ENCODE results near the gene PLIN3. TPM values are rescaled to one million over a fixed set of nuclear protein-coding genes. Genes with fewer than 3 reads are reported as not detected.
"Not testable (repeated sequence)": the region's sequence is repeated elsewhere in the genome, so short reads cannot be mapped to it uniquely, and the experiment has no call there.

PLIN3 gene
- total RNA-seq, 2 experiments from 2014 or later, result 22.8 to 25.5 TPM

DNA sequence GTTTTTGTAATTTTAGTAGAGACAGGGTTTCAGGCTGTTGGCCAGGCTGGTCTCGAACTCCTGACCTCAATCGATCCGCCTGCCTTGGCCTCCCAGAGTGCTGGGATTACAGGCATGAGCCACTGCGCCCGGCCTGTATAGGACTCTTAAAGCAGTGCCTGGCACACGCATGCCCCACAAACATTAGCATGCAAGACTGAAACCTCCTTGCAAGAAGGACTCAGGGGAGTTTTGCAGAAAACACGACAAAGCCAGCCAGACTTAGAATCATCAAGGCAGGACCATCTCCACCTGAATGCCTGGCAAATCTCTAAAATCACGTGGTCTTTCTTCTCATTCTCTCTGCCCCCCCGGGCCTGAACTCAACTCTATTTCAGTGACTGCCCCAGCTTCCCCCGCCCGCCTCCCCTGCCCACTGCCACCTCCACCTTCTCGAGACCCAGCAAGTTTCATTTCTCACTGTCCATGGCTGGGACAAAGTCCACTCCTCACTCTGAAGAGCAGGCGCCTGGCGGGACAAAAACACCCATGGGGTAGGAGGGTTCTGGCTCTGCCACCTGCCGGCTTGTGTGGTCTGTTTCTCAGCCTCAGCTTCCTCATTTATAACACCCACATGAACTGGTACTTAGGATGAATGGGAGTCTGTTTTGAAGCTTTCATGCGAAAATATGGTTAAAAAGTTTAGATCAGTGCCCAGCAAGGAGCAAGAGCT, 38.3 kb downstream of the PLIN3 start:
- Mint-ChIP-seq H3K4me1 (peaks cover 18% of the 10 kb centered on the region), H3K27me3 (no peaks in the 10 kb centered on the region), H3K9me3 (no peaks in the 10 kb centered on the region), H3K4me3 (peak overlapping the region; percentile 71), H3K36me3 (peaks cover 9% of the 10 kb centered on the region), H3K27ac (peak overlapping the region; percentile 69)
- no peak for ATAC-seq (ENCODE audit: low read depth)
- POLR2A ChIA-PET, result interaction anchor here (0.7 kb wide), 1 partner anchor 1280 kb away, joined by 6 read pairs; no protein-coding TSS in a partner anchor
- DNase-seq, result no peak

DNA sequence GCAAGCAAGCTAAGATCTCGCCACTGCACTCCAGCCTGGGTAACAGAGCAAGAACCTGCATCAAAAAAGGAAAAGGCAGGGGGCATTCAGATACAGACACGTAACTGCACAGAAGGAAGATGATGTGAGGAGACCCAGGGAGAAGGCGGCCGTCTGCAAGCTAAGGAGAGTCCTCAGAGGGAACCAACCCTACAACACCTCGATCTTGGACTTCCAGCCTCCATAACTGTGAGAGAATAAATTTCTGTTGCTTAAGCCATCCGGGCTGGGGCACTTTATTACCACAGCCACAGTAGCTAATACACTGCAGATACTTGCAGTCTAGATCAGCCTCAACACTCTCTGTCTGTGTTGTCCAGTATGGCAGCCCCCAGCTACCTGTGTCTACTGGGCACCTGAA, 43.9 kb downstream of the PLIN3 start:
- no peak overlapping the region for H3K27ac Mint-ChIP-seq
- no peak overlapping the region for H3K4me3 Mint-ChIP-seq
- POLR2A ChIA-PET, result no interaction called here
- ATAC-seq (ENCODE audit: low read depth) (no peak), DNase-seq (no peak)
- H3K27me3 Mint-ChIP-seq, result no peaks in the 10 kb centered on the region
- H3K4me1 Mint-ChIP-seq, result peaks cover 1% of the 10 kb centered on the region
- no peaks in the 10 kb centered on the region for H3K9me3 Mint-ChIP-seq
- H3K36me3 Mint-ChIP-seq, result peaks cover 8% of the 10 kb centered on the region

DNA sequence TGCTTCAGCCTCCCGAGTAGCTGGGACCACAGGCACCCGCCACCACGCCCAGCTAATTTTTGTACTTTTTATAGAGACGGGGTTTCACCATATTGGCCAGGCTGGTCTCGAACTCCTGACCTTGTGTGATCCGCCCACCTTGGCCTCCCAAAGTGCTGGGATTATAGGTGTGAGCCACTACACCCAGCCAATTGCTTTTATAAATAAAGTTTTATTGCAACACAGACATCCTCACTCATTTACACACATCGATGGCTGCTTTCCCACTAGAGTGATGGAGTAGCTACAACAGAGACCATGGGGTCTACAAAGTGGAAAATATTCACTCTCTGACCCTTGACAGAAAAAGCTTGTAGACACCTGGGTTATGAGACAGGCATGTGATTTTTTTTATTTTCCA, 45.1 kb downstream of the PLIN3 start:
- H3K27me3 Mint-ChIP-seq; H3K9me3 Mint-ChIP-seq; POLR2A ChIA-PET; H3K36me3 Mint-ChIP-seq; ATAC-seq (ENCODE audit: low read depth); DNase-seq; H3K4me3 Mint-ChIP-seq; H3K27ac Mint-ChIP-seq; H3K4me1 Mint-ChIP-seq: not testable (repeated sequence)

DNA sequence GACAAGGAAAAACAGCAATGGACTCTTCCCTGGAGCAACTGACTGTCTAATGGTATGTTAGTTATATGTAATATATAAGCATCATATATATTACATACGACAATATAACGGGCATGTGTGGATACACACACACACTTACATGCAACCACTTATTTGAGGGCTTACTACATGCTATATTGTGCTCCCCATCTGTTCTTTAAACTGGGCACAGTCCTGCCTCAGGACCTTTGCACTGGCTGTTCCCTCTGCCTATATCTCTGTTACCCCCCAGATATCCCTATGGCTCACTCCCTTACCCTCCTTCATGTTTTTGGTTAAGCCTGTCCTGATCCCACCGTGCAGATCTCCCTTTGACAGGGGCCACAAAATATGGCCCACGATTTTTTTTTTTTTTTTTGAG, 46.2 kb downstream of the PLIN3 start:
- Mint-ChIP-seq H3K4me3 (no peak overlapping the region), H3K27ac (peak overlapping the region; percentile 27), H3K4me1 (no peaks in the 10 kb centered on the region), H3K27me3 (no peaks in the 10 kb centered on the region), H3K36me3 (peaks cover 16% of the 10 kb centered on the region), H3K9me3 (no peaks in the 10 kb centered on the region)
- POLR2A ChIA-PET, result no interaction called here
- ATAC-seq (ENCODE audit: low read depth) (no peak), DNase-seq (no peak)

DNA sequence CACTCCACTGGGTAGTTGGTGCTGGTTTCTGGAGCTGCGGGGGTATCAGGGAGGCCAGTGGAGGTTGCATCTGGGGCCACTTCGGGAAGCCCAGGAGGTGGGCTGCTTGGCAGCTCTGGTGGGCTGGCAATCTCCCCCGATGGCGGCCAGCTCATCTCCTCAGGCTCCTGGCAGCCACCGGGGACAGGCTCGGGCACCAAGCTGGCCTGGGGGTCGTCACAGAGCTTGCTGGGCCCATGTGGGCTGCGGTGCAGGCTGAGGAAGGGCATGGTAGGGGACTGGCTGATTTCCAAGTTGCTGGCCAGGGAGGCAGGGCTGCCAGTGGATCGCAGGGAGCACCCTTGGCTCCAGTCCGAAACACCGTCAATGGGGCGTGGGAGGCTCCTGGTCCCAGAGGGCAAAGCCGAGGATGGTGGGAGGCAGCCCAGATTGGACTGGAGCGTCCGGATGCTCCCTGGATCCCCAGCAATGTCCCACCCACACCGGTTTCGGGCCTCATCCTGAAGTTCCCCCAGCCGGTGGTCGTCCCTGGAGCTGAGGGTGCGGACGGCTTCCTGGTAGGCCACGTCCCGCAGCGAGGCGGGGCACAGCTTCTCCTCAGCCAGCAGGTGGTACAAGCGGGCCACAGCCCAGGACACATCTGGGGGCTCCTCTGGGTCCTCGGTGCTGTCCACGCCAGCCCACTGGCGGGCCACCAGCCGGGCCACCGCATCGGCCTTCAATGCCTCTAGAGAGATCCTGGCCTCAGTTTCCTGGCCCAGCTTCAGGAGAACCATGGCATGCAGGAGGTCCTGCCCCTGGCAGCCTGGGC, 49.8 kb downstream of the PLIN3 start:
- Mint-ChIP-seq H3K9me3 (peaks cover 1% of the 10 kb centered on the region), H3K4me3 (no peak overlapping the region), H3K4me1 (peaks cover 7% of the 10 kb centered on the region), H3K27ac (no peak overlapping the region), H3K36me3 (peaks cover 21% of the 10 kb centered on the region), H3K27me3 (no peaks in the 10 kb centered on the region)
- POLR2A ChIA-PET, result interaction anchor here (0.9 kb wide), 1 partner anchor 9 kb away, joined by 3 read pairs; no protein-coding TSS in a partner anchor
- ATAC-seq (ENCODE audit: low read depth) (no peak), DNase-seq (no peak)

DNA sequence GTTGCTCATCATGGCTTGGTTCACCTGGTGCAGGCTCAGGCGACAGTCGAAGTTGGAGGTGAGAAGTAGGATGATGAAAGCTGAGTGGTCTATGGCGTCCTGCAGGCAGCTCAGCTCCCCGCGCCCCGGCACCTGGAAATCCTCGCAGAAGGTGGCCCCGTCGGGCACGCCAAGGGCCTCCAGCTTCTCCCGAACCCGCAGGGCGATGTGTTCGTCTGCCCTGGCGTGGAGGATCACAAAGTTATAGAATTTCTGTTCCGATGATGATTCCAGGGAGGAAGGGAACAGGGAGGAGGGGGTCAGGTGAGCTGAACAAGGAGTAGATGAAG, 50.6 kb downstream of the PLIN3 start:
- Mint-ChIP-seq H3K36me3 (peaks cover 16% of the 10 kb centered on the region), H3K4me1 (peaks cover 7% of the 10 kb centered on the region), H3K9me3 (peaks cover 1% of the 10 kb centered on the region), H3K4me3 (no peak overlapping the region), H3K27me3 (no peaks in the 10 kb centered on the region), H3K27ac (no peak overlapping the region)
- ATAC-seq (ENCODE audit: low read depth), result no peak
- POLR2A ChIA-PET, result interaction anchor here (0.9 kb wide), 1 partner anchor 9 kb away, joined by 3 read pairs; no protein-coding TSS in a partner anchor
- DNase-seq, result no peak

DNA sequence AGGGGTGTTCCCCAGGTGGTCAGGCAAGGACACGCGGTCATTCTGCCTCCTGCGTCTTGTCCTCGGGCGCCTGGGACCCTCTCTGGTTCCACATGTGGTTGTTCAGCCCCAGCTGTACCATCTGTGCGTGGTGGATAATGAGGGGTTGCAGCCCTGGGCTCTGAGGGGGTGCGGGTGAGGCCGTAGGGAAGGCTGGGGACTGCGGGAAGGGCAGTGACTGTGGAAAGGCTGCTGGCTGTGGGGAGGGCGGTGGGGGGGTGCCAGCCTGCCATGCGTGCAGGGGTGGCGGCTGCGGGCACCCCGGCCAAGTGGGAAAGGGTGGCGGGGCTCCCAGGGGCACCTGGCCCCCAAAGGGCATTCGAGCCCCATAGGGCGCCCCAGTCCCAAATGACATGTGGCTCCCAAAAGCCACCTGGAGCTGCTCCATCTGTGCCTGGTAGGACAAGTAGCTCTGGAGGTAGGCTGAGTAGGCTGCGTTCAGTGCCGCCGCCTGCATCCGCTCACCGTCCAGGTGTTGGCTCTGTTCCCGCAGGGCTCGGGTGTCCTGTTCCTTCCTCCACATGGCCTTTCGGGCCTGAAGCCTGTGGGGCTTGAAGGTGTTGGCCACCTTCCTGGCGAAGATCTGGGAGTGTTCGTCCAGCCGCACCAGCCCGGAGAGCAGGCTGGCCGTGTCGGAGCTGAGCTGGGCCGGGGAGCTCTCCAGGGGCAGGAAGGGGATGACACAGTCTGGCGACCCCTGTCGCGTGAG, 51.1 kb downstream of the PLIN3 start:
- ATAC-seq (ENCODE audit: low read depth) (no peak), DNase-seq (no peak)
- Mint-ChIP-seq H3K4me3 (no peak overlapping the region), H3K27me3 (no peaks in the 10 kb centered on the region), H3K4me1 (peaks cover 11% of the 10 kb centered on the region), H3K36me3 (peaks cover 16% of the 10 kb centered on the region), H3K9me3 (peaks cover 1% of the 10 kb centered on the region), H3K27ac (no peak overlapping the region)
- POLR2A ChIA-PET, result interaction anchor here (0.9 kb wide), 1 partner anchor 10 kb away, joined by 3 read pairs; no protein-coding TSS in a partner anchor

DNA sequence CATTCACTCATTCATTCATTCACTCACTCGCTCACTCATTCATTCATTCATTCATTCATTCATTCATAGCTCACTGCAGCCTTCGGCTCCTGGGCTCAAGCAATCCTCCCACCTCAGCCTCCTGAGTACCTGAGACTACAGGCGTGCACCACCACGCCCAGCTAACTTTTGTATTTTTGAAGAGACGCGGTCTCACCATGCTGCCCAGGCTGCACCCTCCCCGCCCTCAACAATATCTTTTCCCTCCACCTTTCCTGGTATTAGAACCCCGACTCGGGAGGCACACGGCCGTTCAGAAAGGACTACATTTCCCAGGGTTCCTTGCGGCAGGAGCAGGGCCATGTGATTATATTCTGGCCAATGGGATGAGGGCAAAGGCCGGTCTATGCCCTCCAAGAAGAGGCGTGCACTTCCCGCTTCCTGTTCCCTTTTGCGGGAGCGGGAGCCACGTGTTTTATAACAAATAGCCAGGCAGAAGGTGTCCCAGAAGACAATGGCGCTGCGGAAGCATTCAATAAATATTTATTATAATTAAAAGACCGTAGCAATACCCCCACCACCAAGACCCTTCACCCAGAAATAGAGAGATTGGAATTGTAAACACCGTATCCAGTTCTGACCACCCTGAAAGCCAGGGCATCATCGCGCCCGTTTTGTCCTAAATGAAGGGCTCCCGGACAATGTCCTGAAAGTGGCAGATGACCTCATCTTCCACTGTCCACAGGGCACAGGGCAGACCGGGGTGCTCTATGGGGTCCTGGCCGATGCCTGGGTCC, 51.9 kb downstream of the PLIN3 start:
- POLR2A ChIA-PET, result no interaction called here

DNA sequence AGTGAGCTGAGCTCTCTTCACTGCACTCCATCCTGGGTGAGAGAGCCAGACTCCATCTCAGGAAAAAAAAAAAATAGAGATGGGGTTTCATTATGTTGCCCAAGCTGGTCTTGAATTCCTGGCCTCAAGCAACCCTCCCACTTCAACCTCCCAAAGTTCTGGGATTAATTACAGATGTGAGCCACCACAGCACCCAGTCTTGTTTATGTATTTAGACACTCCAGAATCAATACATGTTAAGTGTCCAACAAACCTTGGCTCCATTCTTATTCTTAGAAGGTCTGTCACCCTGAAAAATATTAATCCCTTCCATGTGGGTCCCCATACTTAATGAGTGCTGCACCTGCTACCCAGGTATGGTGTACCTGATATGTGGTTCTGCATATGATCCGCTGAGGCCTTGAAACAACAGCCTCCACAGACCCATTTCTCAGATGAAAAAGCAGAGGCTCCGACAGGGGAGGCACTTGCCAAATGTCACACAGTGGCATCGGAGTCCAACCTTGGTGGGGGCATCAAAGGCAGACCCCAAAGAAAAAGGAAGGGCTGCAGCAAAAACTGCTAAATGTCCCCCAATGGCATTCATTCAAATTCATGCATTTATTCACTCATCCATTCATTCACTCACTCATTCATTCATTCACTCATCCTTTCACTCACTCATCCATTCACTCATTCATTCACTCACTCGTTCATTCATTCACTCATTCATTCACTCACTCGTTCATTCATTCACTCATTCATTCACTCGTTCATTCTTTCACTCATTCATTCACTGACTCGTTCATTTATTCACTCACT, 52.6 kb downstream of the PLIN3 start:
- Mint-ChIP-seq H3K36me3 (peaks cover 16% of the 10 kb centered on the region), H3K27ac (peak overlapping the region; percentile 54), H3K27me3 (no peaks in the 10 kb centered on the region), H3K4me1 (peaks cover 12% of the 10 kb centered on the region), H3K9me3 (peaks cover 1% of the 10 kb centered on the region), H3K4me3 (no peak overlapping the region)
- POLR2A ChIA-PET, result no interaction called here
- ATAC-seq (ENCODE audit: low read depth), result no peak
- DNase-seq, result no peak

More for the DNA sequence above, 51.9 kb downstream of the PLIN3 start:
- H3K27ac Mint-ChIP-seq, result peak overlapping the region; percentile 54
- peaks cover 12% of the 10 kb centered on the region for H3K4me1 Mint-ChIP-seq
- H3K27me3 Mint-ChIP-seq, result no peaks in the 10 kb centered on the region
- H3K9me3 Mint-ChIP-seq, result peaks cover 1% of the 10 kb centered on the region
- H3K4me3 Mint-ChIP-seq, result peak overlapping the region; percentile 63
- DNase-seq (peak; percentile 67), ATAC-seq (ENCODE audit: low read depth) (peak; percentile 82)
- peaks cover 16% of the 10 kb centered on the region for H3K36me3 Mint-ChIP-seq

DNA sequence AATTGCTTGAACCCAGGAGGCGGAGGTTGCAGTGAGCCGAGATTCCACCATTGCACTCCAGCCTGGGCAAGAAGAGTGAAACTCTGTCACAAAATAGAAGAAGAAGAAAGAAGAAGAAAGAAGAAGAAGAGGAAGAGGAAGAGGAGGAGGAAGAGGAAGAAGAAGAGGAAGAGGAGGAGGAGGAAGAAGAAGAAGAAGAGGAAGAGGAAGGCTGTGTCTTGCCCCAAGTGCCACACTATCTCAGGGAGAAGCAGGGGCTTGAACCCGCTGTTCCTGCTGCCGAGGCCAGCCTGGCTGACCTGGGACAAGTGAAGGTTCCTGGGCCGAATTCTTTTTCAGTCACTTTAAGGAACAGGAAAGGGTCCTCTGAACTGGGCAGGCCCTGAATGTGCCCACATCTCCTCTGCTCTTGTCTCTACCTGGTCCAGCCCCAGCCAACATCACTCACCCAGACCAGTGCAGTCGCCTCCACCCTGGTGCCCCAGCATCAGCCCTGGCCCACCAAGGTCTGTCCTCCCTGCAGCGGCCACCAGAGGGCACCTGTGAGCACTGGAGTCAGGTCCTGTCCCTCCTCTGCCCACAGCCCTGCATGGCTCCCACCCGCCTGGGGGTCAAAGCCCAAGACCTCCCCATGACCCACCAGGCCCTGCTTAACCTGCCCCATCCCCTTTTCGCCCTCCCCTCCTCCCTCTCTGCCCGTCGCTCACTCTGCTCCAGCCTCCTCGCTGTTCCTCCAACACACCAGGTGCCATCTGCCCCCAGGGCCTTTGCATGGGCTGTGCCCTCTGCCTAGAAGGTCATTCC, 55.9 kb downstream of the PLIN3 start:
- H3K27me3 Mint-ChIP-seq, result no peaks in the 10 kb centered on the region
- H3K27ac Mint-ChIP-seq, result no peak overlapping the region
- H3K4me1 Mint-ChIP-seq, result peaks cover 12% of the 10 kb centered on the region
- ATAC-seq (ENCODE audit: low read depth) (peak; percentile 70), DNase-seq (peak; percentile 93)
- POLR2A ChIA-PET, result interaction anchor here (0.6 kb wide), 3 partner anchors 33 to 816 kb away, joined by 3 to 6 read pairs (median 4); no protein-coding TSS in a partner anchor
- peaks cover 1% of the 10 kb centered on the region for H3K9me3 Mint-ChIP-seq
- peak overlapping the region; percentile 35 for H3K4me3 Mint-ChIP-seq
- peaks cover 7% of the 10 kb centered on the region for H3K36me3 Mint-ChIP-seq

DNA sequence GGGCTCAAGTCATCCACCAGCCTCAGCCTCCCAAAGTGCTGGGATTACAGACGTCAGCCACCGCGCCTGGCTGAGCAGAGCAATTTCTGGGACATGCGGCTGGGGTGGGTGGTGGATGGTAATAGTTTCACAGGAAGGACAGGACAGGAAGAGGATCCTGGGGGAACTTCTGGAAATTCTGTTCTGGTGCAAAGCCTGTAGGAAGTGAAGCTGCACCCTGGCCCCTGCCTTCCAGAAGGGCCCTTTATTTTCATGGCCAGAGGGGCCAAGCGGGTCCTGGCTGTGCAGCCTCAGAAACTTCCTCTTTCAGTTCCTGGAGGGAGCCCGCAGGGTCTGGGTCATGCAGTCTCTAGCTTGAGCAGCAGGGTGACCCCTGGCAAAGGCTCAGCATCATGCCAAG, 60.3 kb downstream of the PLIN3 start:
- H3K36me3 Mint-ChIP-seq, result no peaks in the 10 kb centered on the region
- ATAC-seq (ENCODE audit: low read depth), result no peak
- no peak overlapping the region for H3K27ac Mint-ChIP-seq
- no peaks in the 10 kb centered on the region for H3K27me3 Mint-ChIP-seq
- no peak for DNase-seq
- peaks cover 5% of the 10 kb centered on the region for H3K4me1 Mint-ChIP-seq
- no peak overlapping the region for H3K4me3 Mint-ChIP-seq
- POLR2A ChIA-PET, result no interaction called here
- no peaks in the 10 kb centered on the region for H3K9me3 Mint-ChIP-seq

DNA sequence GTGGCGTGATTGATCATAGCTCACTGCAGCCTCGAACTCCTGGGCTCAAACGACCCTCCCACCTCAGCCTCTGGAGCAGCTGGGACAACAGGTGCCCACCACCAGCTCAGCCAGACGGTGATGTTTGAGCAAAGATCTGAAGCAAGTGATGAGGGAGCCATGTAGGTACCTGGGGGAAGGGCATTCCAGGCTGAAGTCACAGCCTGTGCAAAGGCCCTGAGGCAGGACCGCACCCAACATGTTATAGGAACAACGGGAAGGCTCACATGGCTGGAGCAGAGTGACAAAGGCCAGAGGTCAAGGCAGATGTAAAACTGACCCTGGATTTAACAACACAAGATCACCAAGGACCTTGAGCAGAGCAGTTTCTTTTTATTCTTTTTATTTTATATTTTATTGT, 61.1 kb downstream of the PLIN3 start:
- Mint-ChIP-seq H3K4me3 (no peak overlapping the region), H3K9me3 (no peaks in the 10 kb centered on the region), H3K36me3 (no peaks in the 10 kb centered on the region), H3K27ac (no peak overlapping the region), H3K27me3 (no peaks in the 10 kb centered on the region), H3K4me1 (peaks cover 1% of the 10 kb centered on the region)
- no peak for DNase-seq
- ATAC-seq (ENCODE audit: low read depth), result no peak
- POLR2A ChIA-PET, result no interaction called here

All from activated naive CD8-positive, alpha-beta T cell treated with anti-CD3 and anti-CD28 coated beads, Interleukin-2, amount 10 ng/mL, durations not matched to agents 7 days and 5 days (primary cell).